Measurements from ENCODE around the gene GMDS. TPM values are rescaled to one million over a fixed set of nuclear protein-coding genes. Genes with fewer than 3 reads are reported as not detected.
A peak's percentile ranks its signal among the peaks of the same experiment; 100 is the strongest.

The GMDS gene
- total and polyA plus RNA-seq, 2 of the 13 experiments (the other 11 are each of a cell fraction or from before 2014, with no cell fraction given): 64.4 to 112 TPM

- Histone ChIP-seq H4K20me1 (ENCODE audit: insufficient read depth, low read length) (no peaks in the 10 kb centered on the region), H3K4me1 (ENCODE audit: insufficient read depth, low read length) (no peaks in the 10 kb centered on the region), H3K9ac (ENCODE audit: insufficient read depth, low read depth, low read length) (no peak overlapping the region), H3K79me2 (ENCODE audit: insufficient read depth, low read length) (peaks cover 6% of the 10 kb centered on the region), H3K4me3 (replicated peaks in 1 of 3; ENCODE audit: insufficient read depth in 1 of 3, low read depth in 2 of 3, low read length in 3 of 3) (no peak overlapping the region), H2AFZ (ENCODE audit: low read length) (no peak overlapping the region), H3K27ac (ENCODE audit: extremely low read length, insufficient read depth, low read length) (no peak overlapping the region), H3K4me2 (ENCODE audit: low read depth, low read length) (no peak overlapping the region), H3K9me3 (ENCODE audit: low read length) (no peaks in the 10 kb centered on the region), H3K27me3 (ENCODE audit: control insufficient read depth in 1 of 2, insufficient read depth in 2 of 2, low read length in 2 of 2) (no peaks in the 10 kb centered on the region), H3K36me3 (replicated peaks in 1 of 2; ENCODE audit: control insufficient read depth in 1 of 2, insufficient read depth in 2 of 2, low read length in 2 of 2) (peaks cover 0 to 6% of the 10 kb centered on the region in 2 experiments; a peak in 3 of 5 replicates)
- FAIRE-seq (no peak), ATAC-seq (no peak), DNase-seq (ENCODE audit: low spot score) (no peak)
- TF ChIP-seq ATF4 (CRISPR knock-in tag; IDR thresholded peaks at IDR 0.05) (peak in 1 of 2 experiments; percentile 61; a peak in 1 of 4 replicates), SPEN (CRISPR knock-in tag; IDR thresholded peaks at IDR 0.05; ENCODE audit: low read depth) (no peak)
- ChIA-PET POLR2A (no interaction called here), CTCF (ENCODE audit: low intra/inter-chr PET ratio, low total read pairs) (no interaction called here)
- intact Hi-C loops (cut with micrococcal nuclease; ENCODE audit: unreplicated experiment) (no loop called here), in situ Hi-C loops (cut with HindIII; ENCODE audit: extremely low pct_ligation_motif_present, low pct_unique_long_range_greater_than_20kb) (no loop called here)
- no TSS peak for BruUV-seq (replicated peaks)
Measured at GRCh38 chr6:2072453-2072852, 173.0 kb downstream of the GMDS start.

- 91% methylated on average over 3 of the region's 3 CpGs for WGBS (ENCODE audit: low lambda C conversion rate)
- no peak for FAIRE-seq
- DNase-seq (ENCODE audit: low spot score): no peak
- Histone ChIP-seq H2AFZ (ENCODE audit: low read length) (no peak overlapping the region), H3K4me1 (ENCODE audit: insufficient read depth, low read length) (no peaks in the 10 kb centered on the region), H3K36me3 (replicated peaks in 1 of 2; ENCODE audit: control insufficient read depth in 1 of 2, insufficient read depth in 2 of 2, low read length in 2 of 2) (peaks cover 0 to 5% of the 10 kb centered on the region in 2 experiments; a peak in 2 of 5 replicates), H3K9ac (ENCODE audit: insufficient read depth, low read depth, low read length) (no peak overlapping the region), H3K79me2 (ENCODE audit: insufficient read depth, low read length) (peaks cover 20% of the 10 kb centered on the region), H3K4me2 (ENCODE audit: low read depth, low read length) (no peak overlapping the region), H3K4me3 (replicated peaks in 1 of 3; ENCODE audit: insufficient read depth in 1 of 3, low read depth in 2 of 3, low read length in 3 of 3) (no peak overlapping the region), H3K27ac (ENCODE audit: extremely low read length, insufficient read depth, low read length) (no peak overlapping the region), H3K9me3 (ENCODE audit: low read length) (no peaks in the 10 kb centered on the region), H4K20me1 (ENCODE audit: insufficient read depth, low read length) (peaks cover 13% of the 10 kb centered on the region; the same call in 1 of the 2 replicates), H3K27me3 (ENCODE audit: control insufficient read depth in 1 of 2, insufficient read depth in 2 of 2, low read length in 2 of 2) (no peaks in the 10 kb centered on the region)
- TF ChIP-seq ARID2 (CRISPR knock-in tag; IDR thresholded peaks at IDR 0.05; ENCODE audit: borderline replicate concordance) (no peak), ZC3H4 (CRISPR knock-in tag; IDR thresholded peaks at IDR 0.05; ENCODE audit: borderline replicate concordance) (no peak), ELK4 (CRISPR knock-in tag; IDR thresholded peaks at IDR 0.05; ENCODE audit: borderline replicate concordance) (no peak), FOXO1 (CRISPR knock-in tag; IDR thresholded peaks at IDR 0.05) (no peak), XRCC5 (optimal IDR thresholded peaks at IDR 0.05; ENCODE audit: low read length) (no peak)
- in situ Hi-C loops (cut with HindIII; ENCODE audit: extremely low pct_ligation_motif_present, low pct_unique_long_range_greater_than_20kb) (no loop called here), intact Hi-C loops (cut with micrococcal nuclease; ENCODE audit: unreplicated experiment) (no loop called here)
- POLR2A ChIA-PET: no interaction called here
- no peak for ATAC-seq
- CTCF ChIA-PET (ENCODE audit: low intra/inter-chr PET ratio, low total read pairs): no interaction called here
- BruUV-seq (replicated peaks): no TSS peak
Measured at GRCh38 chr6:2063547-2063946, 181.9 kb downstream of the GMDS start.
